DMS153 treated with DMSO at 0.1 percent for 48 hours (cell line): ENCODE results near the gene FTH1.

ENCODE experiments used
- DNase-seq: peaks from one replicate; lab custom pipeline; 2025; ENCODE audit not compliant: unreplicated experiment; lab: John Stamatoyannopoulos, UW

FTH1 gene

DNA sequence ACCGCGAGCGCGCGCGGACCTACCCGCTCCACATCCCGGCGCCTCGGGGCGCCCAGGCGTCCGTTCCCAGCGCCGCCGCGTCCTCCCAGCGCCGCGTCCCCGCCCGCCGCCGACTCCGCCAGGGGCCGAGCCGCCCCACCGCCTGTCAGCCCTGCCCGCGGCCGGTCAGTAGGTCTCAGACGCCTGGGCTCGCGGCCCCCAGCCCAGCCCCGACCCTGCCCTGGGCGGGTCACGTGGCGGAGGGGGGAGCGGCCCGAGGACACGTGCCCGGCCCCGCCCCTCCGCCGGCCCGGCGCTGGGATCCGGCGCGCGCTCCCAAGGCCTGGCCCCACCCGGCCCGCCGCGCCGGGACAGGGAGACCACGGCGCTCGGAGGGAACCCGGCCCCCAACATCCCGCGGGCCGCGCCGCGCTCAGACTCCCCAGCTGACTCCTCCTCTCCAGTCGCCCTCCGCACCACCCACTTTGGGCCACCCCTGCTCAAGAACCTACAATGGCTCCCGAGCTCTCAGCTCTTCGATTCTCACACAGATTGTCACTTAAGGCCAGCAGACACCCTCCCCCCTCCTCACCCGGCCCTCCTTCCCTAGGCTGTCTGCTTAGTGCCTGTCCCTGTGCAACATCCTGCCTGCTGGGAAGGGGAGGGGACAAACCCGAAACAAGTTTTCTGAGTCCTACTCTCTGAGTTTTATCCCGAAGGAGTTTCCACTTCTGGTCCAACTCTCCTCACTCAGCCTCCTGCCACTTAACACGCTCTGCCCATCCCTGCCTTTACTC lies 49.9 kb downstream of the FTH1 start, which contains the start of gene RAB3IL1:
Gene RAB3IL1, minus strand, starts transcription at position 233 of the 776 bp plus-strand sequence. Its CDS starts 199 bp downstream, at position 34.
- DNase-seq, result no peak

DNA sequence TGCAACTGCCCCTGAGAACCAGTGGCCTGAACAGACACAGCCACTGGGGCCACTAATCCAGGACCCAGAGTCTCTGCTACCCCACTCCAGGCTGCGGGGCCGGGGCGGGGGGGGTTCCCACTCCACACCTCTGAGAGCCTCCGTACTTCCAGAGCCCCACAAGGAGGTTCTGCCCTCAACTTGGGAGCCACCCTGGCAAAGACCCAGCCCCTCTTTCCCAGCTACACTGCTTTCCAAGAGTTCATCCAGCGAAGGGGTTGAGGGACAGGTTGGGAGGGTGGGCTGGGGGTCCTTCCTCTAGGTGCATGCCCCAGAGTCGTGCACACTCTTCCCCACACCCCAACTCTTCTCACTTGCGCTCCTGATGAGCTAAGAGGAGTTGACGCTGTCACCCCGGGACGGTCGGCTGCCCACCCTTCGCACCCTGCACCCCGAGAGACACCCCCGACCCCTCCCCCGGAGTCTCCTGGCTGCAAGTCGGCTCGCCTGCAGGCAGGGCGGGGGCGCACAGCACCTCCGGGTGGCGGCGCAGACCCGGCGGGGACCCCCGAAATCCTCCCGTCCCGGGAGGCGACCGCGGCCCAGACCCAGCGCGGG lies 50.6 kb downstream of the FTH1 start:
- DNase-seq, result no peak

DNA sequence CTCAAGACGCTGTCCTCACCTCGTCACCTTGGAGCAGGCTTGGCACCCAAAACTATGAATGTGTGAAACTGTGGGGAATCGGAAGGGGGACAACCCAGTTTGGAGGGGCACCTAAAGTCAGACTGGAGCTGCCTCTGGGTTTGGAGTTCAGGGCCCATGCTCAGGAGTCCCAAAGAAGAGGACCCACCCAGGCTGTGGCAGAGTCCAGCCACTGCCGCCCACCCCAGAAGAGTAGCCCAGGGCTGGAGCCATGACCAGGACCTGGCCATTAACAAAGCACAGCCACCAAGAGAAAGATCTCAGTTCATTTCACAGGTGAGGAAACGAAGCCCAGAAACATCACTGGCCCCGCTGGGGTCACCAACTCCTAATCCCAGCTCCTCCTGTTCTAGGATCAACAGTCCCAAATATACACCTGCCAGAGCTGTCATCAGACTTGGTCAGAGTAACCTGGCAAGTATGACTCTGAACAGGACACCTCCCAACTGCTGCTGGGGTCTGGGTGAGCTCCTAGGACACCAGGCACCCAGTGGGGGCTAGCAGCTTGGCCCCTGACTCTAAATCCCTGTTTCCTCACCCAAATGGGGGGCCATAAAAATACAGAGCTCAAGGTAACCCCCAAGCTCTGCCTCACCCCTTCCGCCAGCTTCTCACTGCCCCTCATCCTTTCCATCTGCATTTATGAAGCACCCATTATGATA lies 52.8 kb downstream of the FTH1 start:
- DNase-seq, result no peak
